Fibroblast of the aortic adventitia (primary cell): ENCODE measurements around the gene COL23A1. TPM values are rescaled to one million over a fixed set of nuclear protein-coding genes. Genes with fewer than 3 reads are reported as not detected.

ENCODE experiments used
- DNase-seq: peaks from one replicate; pipeline ENCODE4 v3.0.0-alpha.2; 2010; ENCODE audit warnings: low read depth
- H3K4me3 ChIP-seq: 2 replicates; pipeline ENCODE4 v1.5.1; 2011; ENCODE audit warnings: low read depth, mild to moderate bottlenecking, control low read depth, low read length, moderate library complexity
- CTCF ChIP-seq: IDR thresholded peaks from 2 replicates; pipeline ENCODE4 v1.5.1; 2011; ENCODE audit warnings: mild to moderate bottlenecking, low read length, control low read depth, inconsistent platforms; ENCODE audit not compliant: insufficient read depth
- total RNA-seq: library from RNA; depleted of rRNA; stranded (reverse); fragments of >200 nt; gene quantifications from 2 replicates; pipeline ENCODE4 v1.2.3, GENCODE V29; 2012; ENCODE audit warnings: low replicate concordance

The COL23A1 gene
- total RNA-seq, 1 donor: not detected

GRCh38 chr5:178290376-178290775 lies 299.8 kb downstream of the COL23A1 start:
- H3K4me3 ChIP-seq: no peak overlapping the region
- no peak for DNase-seq
- no peak for TF ChIP-seq CTCF

DNA sequence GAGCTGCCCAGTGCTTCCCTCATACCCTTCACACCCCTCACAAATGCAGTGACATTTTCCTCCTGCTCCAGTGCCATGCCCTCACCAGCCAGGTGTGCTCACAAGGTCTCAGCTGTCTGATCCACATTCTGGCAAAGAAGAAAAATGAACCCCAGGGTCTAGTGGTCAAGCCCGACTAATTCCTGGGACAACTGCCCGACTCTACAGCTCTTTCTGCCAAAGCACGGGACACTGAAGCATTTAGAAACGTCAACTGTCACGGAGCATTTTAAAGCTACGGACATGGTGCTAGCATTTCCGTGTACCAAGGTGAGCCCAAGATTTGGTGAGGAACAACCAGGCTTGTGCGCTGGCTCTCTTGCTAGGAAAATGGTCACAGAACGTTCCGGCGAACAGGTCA lies 300.8 kb downstream of the COL23A1 start:
- no peak for TF ChIP-seq CTCF
- H3K4me3 ChIP-seq: no peak overlapping the region
- DNase-seq: no peak

DNA sequence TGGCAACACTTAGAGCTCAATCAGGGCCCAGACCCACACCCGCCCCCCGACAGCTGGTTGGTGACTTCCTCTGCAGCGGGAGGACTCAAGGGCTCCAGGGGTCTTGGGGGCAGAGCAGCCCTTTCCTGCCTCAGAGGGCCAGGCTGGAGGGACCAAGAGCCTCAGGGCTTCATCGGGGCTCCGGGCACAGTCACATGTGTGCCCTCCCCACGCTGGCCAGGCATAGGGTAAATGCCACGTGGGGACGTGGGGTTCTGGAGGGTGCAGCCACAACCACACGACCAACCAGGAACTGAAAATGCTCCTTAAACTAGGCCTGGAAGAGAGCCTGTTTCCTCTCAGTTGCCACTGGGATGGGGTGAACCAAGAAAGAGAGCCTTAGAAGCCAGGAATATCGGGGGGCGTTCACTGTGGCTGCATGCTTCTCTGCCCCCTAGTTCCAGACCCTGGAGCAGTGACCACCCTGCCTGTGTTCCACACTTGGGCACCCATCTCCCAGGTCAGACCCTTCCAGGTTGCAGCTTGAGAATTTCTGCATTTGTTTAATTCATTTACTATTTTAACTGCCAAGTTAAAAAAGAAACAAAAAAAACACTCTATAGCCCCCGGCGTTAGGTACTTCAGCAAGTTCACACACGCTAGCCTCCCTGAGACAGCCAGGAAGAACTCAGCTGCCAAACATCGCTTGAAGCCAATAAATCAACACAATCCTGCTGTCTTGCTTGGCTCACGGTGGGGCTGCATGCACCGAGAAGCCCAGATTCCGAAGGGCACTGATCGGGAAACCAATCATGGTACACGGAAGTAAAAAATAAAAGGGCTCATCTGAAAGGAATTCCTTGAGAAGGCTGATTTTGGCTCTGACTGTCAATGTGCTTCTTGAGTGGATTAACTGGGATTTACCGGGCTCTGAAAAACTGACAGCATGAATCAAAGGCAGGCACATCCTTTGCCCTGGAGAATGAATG lies 301.5 kb downstream of the COL23A1 start:
- no peak for DNase-seq
- no peak overlapping the region for H3K4me3 ChIP-seq
- no peak for TF ChIP-seq CTCF

DNA sequence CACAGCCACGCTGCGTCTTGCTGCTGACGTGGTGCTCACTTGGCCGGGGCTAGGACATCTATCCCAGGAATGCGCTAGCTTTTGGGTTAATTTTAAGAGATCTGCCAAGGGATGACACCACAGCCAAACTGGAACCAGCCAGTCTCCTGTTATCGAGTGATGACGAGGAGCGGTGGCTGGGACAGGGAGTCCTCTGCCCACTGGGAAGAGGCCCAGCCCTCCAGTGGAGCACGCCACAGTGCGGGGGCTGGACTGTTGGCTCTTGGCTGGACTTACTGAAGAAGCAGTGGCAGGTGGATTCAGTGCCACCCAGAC lies 302.4 kb downstream of the COL23A1 start:
- no peak for DNase-seq
- no peak overlapping the region for H3K4me3 ChIP-seq
- TF ChIP-seq CTCF: no peak

DNA sequence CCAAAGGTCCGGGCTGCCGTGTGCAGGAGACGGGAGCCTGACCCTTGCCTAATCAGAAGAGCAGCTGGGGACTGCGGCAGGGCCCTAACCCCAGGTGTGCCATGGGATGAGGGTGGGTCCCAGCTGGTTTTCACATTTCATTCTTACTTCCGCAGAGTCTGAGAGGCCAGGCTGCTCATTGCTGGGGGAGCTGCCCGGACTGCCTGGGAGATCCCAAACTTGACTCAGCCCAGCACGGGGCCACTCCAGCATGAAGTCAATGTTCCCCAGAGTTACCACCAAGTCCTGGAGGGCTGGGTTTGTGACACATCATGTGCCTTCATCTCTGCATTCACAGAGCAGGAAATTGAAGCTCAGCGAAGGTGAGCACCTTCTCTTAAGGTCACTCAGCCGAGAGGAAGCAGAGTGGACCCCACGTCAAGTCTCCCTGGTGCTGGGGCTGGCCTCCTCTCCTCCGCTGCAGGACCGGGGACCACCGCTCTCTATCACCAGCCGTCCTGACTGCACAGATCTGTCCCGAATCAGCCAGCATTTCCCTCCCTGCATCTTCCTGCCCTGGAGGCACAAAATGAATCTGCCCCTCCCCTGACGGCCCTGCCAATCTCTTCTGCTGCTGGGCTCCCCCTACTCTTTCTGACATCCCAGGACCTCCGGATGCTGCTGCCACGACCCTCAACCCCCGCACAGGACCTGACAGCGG lies 303.0 kb downstream of the COL23A1 start:
- TF ChIP-seq CTCF: no peak
- DNase-seq: no peak
- H3K4me3 ChIP-seq: no peak overlapping the region

GRCh38 chr5:178286226-178287090 lies 303.7 kb downstream of the COL23A1 start:
- no peak overlapping the region for H3K4me3 ChIP-seq
- no peak for DNase-seq
- no peak for TF ChIP-seq CTCF
